ENCODE results near the gene PAX3.

- TF ChIP-seq ZNF384 (IDR thresholded peaks at IDR 0.05) (no peak), SP1 (IDR thresholded peaks at IDR 0.05) (no peak), ELF4 (IDR thresholded peaks at IDR 0.05) (no peak), BHLHE40 (IDR thresholded peaks at IDR 0.05; ENCODE audit: borderline replicate concordance) (no peak), PKNOX1 (IDR thresholded peaks at IDR 0.05) (no peak)
Observed at GRCh38 chr2:222334914-222335313, 36.1 kb upstream of the PAX3 start.
